GM18517 (cell line): ENCODE measurements around the gene GPR137.

ENCODE experiments used
- ATAC-seq: cut with Tn5 transposase; IDR thresholded peaks from one replicate; pipeline ENCODE4 v1.9.1; 2021; ENCODE audit warnings: mild to moderate bottlenecking, moderate library complexity; ENCODE audit not compliant: unreplicated experiment

Gene GPR137

GRCh38 chr11:64248578-64248977 is 37.1 kb upstream of the GPR137 start:
- ATAC-seq: no peak

DNA sequence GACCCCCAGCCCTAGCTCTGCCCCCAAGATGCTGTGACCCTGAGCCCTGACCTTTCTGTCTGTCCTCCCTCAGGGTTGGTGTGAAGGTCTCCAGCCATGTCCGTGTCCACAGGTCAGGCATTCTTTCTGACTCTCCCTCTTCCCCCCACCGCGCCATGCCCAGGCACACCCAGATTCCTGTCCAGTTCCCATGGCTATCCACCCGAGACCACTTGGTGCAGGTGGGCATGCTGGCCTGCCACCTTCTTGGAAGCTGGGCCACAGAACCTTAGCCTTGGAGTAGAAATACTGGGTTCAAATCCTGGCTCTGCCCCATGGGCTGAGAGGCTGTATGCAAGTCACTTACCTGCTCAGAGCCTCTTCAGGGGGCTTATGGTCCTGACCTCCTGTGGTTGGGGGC is 36.6 kb upstream of the GPR137 start:
- no peak for ATAC-seq

- ATAC-seq: no peak
These were observed 35.9 kb upstream of the GPR137 start for GRCh38 chr11:64249563-64250414.

GRCh38 chr11:64250415-64251015 is 35.1 kb upstream of the GPR137 start:
- ATAC-seq: no peak

GRCh38 chr11:64251016-64251752 is 34.5 kb upstream of the GPR137 start, which contains the start of gene PLCB3:
Gene PLCB3 (plus strand): TSS chr11:64251530. CDS start chr11:64251650, 120 bp downstream.
- ATAC-seq: no peak

GRCh38 chr11:64251753-64252002 is 34.0 kb upstream of the GPR137 start:
- ATAC-seq: no peak

- no peak for ATAC-seq
These were observed 33.4 kb upstream of the GPR137 start for GRCh38 chr11:64252003-64252872.

- ATAC-seq: no peak
These were observed 32.6 kb upstream of the GPR137 start for GRCh38 chr11:64253043-64253442.

- ATAC-seq: no peak
These were observed 32.2 kb upstream of the GPR137 start for GRCh38 chr11:64253481-64253880.

DNA sequence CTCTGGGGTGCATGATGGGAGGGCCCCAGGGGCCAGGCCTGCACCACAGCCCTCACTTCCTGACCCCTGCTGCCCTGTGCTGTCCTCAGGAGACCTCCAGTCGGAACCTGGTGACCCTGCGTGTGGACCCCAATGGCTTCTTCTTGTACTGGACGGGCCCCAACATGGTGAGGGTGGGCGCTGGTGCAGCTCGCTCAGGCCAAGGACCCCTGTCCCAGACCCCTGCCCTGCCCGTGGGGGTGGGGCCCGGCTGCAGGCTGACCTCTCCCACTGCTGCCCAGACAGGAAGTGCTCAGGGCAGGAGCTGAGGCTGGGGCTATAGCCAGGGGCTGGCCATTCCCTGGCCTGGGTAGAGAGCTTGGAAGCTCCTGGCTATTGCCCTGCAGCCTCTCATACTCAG is 31.3 kb upstream of the GPR137 start:
- ATAC-seq: no peak

- ATAC-seq: no peak
These were observed 30.2 kb upstream of the GPR137 start for GRCh38 chr11:64255135-64256128.

- ATAC-seq: no peak
These were observed 29.3 kb upstream of the GPR137 start for GRCh38 chr11:64256300-64256699.

- ATAC-seq: no peak
These were observed 27.3 kb upstream of the GPR137 start for GRCh38 chr11:64258356-64258755.

DNA sequence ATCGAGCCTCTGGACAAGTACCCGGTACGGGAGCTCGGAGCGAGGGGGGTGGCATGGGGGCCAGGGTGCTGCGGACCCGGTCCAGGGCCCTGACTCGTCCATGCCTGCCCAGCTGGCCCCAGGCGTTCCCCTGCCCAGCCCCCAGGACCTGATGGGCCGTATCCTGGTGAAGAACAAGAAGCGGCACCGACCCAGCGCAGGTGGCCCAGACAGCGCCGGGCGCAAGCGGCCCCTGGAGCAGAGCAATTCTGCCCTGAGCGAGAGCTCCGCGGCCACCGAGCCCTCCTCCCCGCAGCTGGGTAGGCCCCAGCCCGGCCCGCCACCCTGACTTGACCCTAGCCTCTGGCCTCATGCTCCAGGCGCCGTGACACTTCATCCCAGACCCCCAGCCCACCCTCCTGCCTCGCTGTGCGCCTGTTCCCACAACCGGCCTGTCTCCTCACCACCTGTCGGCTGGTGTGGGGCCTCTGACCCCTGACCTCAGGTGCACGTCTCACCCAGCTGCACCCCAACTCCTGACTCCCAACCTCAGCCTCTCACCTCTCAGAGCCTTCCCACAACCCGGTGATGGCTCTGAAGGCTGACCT is 26.6 kb upstream of the GPR137 start:
- no peak for ATAC-seq

DNA sequence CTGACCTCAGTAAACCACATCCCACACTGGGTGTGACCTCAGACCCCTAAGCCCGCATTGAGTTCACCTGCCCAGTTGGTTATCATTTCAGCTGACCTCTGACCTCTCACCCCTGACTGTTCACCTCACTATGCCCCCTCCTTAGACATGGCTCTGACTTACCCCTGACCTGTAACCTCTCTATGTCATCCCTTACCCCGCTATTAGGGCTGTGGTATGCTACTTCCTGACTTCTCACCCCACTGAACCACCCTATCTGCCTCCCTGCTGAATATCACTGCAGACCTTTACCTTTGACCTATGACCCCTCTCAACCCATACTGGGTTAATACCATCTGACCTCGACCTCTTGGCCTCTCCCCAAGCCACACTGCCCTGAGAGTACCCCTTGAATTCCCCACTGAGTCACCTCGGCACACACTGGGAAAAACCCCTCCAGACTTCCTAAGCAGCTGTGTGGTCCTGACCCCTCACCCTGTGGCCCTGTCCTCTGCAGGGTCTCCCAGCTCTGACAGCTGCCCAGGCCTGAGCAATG is 26.0 kb upstream of the GPR137 start:
- no peak for ATAC-seq

DNA sequence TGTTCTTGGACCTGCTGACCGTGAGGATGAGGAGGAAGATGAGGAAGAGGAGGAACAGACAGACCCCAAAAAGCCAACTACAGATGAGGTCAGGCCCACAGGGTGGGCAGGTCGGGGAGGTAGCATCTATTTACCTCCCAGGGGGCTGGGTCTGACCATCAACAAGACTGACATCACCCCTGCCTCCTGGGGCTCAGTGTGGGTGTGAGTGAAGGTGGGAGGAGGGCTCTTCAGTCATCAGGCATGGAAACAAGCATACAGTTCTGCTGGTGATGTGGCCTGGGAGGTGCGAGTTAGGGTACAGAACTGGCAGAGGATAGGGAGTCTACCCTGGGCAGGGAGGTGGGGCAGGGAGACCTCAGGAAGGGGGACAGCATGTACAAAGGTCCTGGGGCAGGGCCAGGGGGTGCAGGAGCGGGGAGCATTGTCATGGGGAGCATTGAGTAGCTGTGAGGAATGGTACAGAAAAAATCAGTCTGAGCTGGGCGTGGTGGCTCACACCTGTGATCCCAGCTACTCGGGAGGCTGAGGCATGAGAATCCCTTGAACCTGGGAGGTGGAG is 25.4 kb upstream of the GPR137 start:
- ATAC-seq: no peak

DNA sequence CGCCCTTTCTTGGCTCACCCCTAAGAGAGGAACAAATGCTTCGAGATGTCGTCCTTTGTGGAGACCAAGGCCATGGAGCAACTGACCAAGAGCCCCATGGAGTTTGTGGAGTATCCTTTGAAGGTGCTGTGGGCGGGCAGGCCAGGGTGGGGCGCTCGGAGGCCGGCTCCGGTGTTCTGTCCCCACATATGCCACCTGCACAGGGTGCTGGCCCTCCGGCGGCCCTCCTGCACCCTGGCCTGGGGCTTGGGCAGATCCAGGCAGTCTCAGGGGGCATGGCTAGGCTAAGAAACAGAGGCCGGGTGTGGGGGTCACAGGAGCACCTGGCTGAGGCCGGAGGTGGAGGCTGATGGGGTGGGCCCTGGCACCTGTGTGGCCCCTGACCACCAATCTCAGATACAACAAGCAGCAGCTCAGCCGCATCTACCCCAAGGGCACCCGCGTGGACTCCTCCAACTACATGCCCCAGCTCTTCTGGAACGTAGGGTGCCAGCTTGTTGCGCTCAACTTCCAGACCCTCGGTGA is 24.0 kb upstream of the GPR137 start:
- ATAC-seq: no peak

GRCh38 chr11:64262271-64263002 is 23.2 kb upstream of the GPR137 start:
- no peak for ATAC-seq
